CD4-positive, alpha-beta memory T cell (primary cell): ENCODE results near the gene ZNF385C. TPM values are rescaled to one million over a fixed set of nuclear protein-coding genes. Genes with fewer than 3 reads are reported as not detected.

Source experiments
- CTCF ChIA-PET: fragments of 350-600 bp; sonication (Branson Sonifier 250); formaldehyde crosslinking; loops from one replicate; lab custom pipeline; 2021; ENCODE audit warnings: inconsistent platforms; ENCODE audit not compliant: partially characterized antibody; lab: Charles Lee
- POLR2A ChIA-PET: fragments of 350-600 bp; sonication (Branson Sonifier 250); formaldehyde crosslinking; loops from one replicate; lab custom pipeline; 2021; ENCODE audit not compliant: partially characterized antibody; lab: Charles Lee
- DNase-seq, 5 donors: peaks; one replicate each; pipeline versions ENCODE4 v3.0.0 to v3.0.0-alpha.2; 2020 to 2022; ENCODE audit warnings: mixed read lengths in 1 of 5
- H3K27ac ChIP-seq: one replicate; pipeline ENCODE4 v1.7.0; 2013; ENCODE audit warnings: low read depth, low read length
- H3K27me3 ChIP-seq: 2 replicates; pipeline ENCODE4 v1.7.0; 2013; ENCODE audit warnings: mild to moderate bottlenecking, low read length, moderate library complexity; ENCODE audit not compliant: insufficient read depth
- H3K36me3 ChIP-seq: 2 replicates; pipeline ENCODE4 v1.7.0; 2013; ENCODE audit warnings: mild to moderate bottlenecking, low read length, moderate library complexity; ENCODE audit not compliant: insufficient read depth
- H3K4me1 ChIP-seq: 2 replicates; pipeline ENCODE4 v1.7.0; 2013; ENCODE audit warnings: mild to moderate bottlenecking, low read length, moderate library complexity; ENCODE audit not compliant: insufficient read depth
- H3K4me3 ChIP-seq, 2 donors: one replicate each; pipeline ENCODE4 v1.7.0; 2013; ENCODE audit warnings: low read length in 2 of 2, mild to moderate bottlenecking in 1 of 2
- H3K9me3 ChIP-seq, 2 donors: one replicate each; pipeline ENCODE4 v1.7.0; 2013; ENCODE audit warnings: low read length in 2 of 2, control low read depth in 1 of 2; ENCODE audit not compliant: control insufficient read depth in 1 of 2
- H3K27ac Mint-ChIP-seq, 7 donors: one replicate each; pipeline ENCODE4 v1.8.0; 2020 to 2021; ENCODE audit warnings: mixed read lengths in 7 of 7, mild to moderate bottlenecking in 6 of 7, inconsistent platforms in 3 of 7, moderate library complexity in 3 of 7
- H3K27me3 Mint-ChIP-seq, 2 donors: one replicate each; pipeline ENCODE4 v1.8.0; 2020 to 2021; ENCODE audit warnings: mixed read lengths in 2 of 2
- H3K36me3 Mint-ChIP-seq, 2 donors: one replicate each; pipeline ENCODE4 v1.8.0; 2020 to 2021; ENCODE audit warnings: mixed read lengths in 2 of 2, inconsistent platforms in 1 of 2, mild to moderate bottlenecking in 1 of 2
- H3K4me1 Mint-ChIP-seq, 4 donors: one replicate each; pipeline ENCODE4 v1.8.0; 2020 to 2021; ENCODE audit warnings: mixed read lengths in 4 of 4, mild to moderate bottlenecking in 1 of 4
- H3K4me3 Mint-ChIP-seq, 8 donors: one replicate each; pipeline ENCODE4 v1.8.0; 2020 to 2021; ENCODE audit warnings: mixed read lengths in 8 of 8, mild to moderate bottlenecking in 7 of 8, moderate library complexity in 6 of 8, inconsistent platforms in 3 of 8
- H3K9me3 Mint-ChIP-seq, 8 donors: one replicate each; pipeline ENCODE4 v1.8.0; 2020 to 2021; ENCODE audit warnings: mixed read lengths in 8 of 8, mild to moderate bottlenecking in 5 of 8, inconsistent platforms in 3 of 8, moderate library complexity in 1 of 8
- intact Hi-C: fragments of 100-400 bp; cut with micrococcal nuclease; formaldehyde crosslinking; loops from one replicate; pipeline ENCODE4 v1.15.1; 2023
- polyA plus RNA-seq, 2 donors: library from polyadenylated mRNA; unstranded; fragments of 300-500 nt; fragmentation: Illumina TruSeq; gene quantifications; one replicate each; pipeline ENCODE4 v1.2.3, GENCODE V29; 2021
- total RNA-seq, 2 experiments: library from RNA; stranded (reverse); gene quantifications; one replicate each; pipeline ENCODE4 v1.2.3, GENCODE V29; 2021

The ZNF385C gene
- total and polyA plus RNA-seq, 4 experiments from 2014 or later = 0.36 TPM; not detected in 3

- Histone ChIP-seq H3K4me3 (no peak overlapping the region), H3K36me3 (no peaks in the 10 kb centered on the region), H3K9me3 (no peaks in the 10 kb centered on the region), H3K4me1 (peaks cover 10% of the 10 kb centered on the region), H3K27ac (no peak overlapping the region), H3K27me3 (no peaks in the 10 kb centered on the region)
- H3K27me3 Mint-ChIP-seq = peaks cover 5 to 9% of the 10 kb centered on the region in 2 donors
- CTCF ChIA-PET = interaction anchor here (0.8 to 5.3 kb wide), 26 partner anchors 9 to 328 kb away, joined by 3 to 124 read pairs (median 5); partner anchors contain the start of genes DHX58, DNAJC7, GHDC and KAT2A
- H3K4me3 Mint-ChIP-seq = no peak overlapping the region
- POLR2A ChIA-PET = interaction anchor here (1.5 kb wide), 1 partner anchor 46 kb away, joined by 4 read pairs; no protein-coding TSS in a partner anchor
- intact Hi-C loops = no loop called here
- peak overlapping the region in 1 of 7 donors; percentile 53 for H3K27ac Mint-ChIP-seq
- H3K4me1 Mint-ChIP-seq = peaks cover 0 to 7% (median 4%) of the 10 kb centered on the region in 4 donors
- H3K36me3 Mint-ChIP-seq = no peaks in the 10 kb centered on the region
- no peak for DNase-seq
- H3K9me3 Mint-ChIP-seq = no peaks in the 10 kb centered on the region
These were observed 33.1 kb downstream of the ZNF385C start for GRCh38 chr17:42065201-42065600.

GRCh38 chr17:42062681-42063080 lies 35.6 kb downstream of the ZNF385C start:
- no peak overlapping the region for H3K27ac Mint-ChIP-seq
- peaks cover 10% of the 10 kb centered on the region for H3K4me1 ChIP-seq

GRCh38 chr17:42061646-42062487 lies 36.4 kb downstream of the ZNF385C start:
- peaks cover 0 to 7% (median 4%) of the 10 kb centered on the region in 4 donors for H3K4me1 Mint-ChIP-seq
- H3K4me3 Mint-ChIP-seq = no peak overlapping the region
- H3K27ac Mint-ChIP-seq = no peak overlapping the region
- Histone ChIP-seq H3K27ac (no peak overlapping the region), H3K4me1 (peaks cover 4% of the 10 kb centered on the region), H3K9me3 (no peaks in the 10 kb centered on the region), H3K36me3 (no peaks in the 10 kb centered on the region), H3K4me3 (no peak overlapping the region), H3K27me3 (no peaks in the 10 kb centered on the region)
- H3K9me3 Mint-ChIP-seq = no peaks in the 10 kb centered on the region
- H3K27me3 Mint-ChIP-seq = peaks cover 2 to 8% of the 10 kb centered on the region in 2 donors
- POLR2A ChIA-PET = no interaction called here
- intact Hi-C loops = no loop called here
- DNase-seq = no peak
- H3K36me3 Mint-ChIP-seq = no peaks in the 10 kb centered on the region
- CTCF ChIA-PET = interaction anchor here (0.8 kb wide), 1 partner anchor 99 kb away, joined by 3 read pairs; no protein-coding TSS in a partner anchor

More at GRCh38 chr17:42062681-42063080, 35.6 kb downstream of the ZNF385C start:
- H3K36me3 Mint-ChIP-seq = no peaks in the 10 kb centered on the region
- H3K27me3 ChIP-seq = no peaks in the 10 kb centered on the region
- H3K9me3 Mint-ChIP-seq = no peaks in the 10 kb centered on the region
- ChIA-PET CTCF (interaction anchor here (0.8 to 1.5 kb wide), 4 partner anchors 21 to 100 kb away, joined by 3 read pairs; no protein-coding TSS in a partner anchor), POLR2A (no interaction called here)
- DNase-seq = no peak
- intact Hi-C loops = loop anchor here (1.0 kb wide), 2 partner anchors 37 to 99 kb away; no protein-coding TSS in a partner anchor
- no peak overlapping the region for H3K4me3 ChIP-seq
- no peak overlapping the region for H3K27ac ChIP-seq
- peaks cover 0 to 7% (median 4%) of the 10 kb centered on the region in 4 donors for H3K4me1 Mint-ChIP-seq
- H3K9me3 ChIP-seq = no peaks in the 10 kb centered on the region
- H3K27me3 Mint-ChIP-seq = peaks cover 2 to 12% of the 10 kb centered on the region in 2 donors
- no peaks in the 10 kb centered on the region for H3K36me3 ChIP-seq
- H3K4me3 Mint-ChIP-seq = no peak overlapping the region

GRCh38 chr17:42060231-42060630 lies 38.0 kb downstream of the ZNF385C start:
- Mint-ChIP-seq H3K4me3 (no peak overlapping the region), H3K4me1 (peaks cover 0 to 7% (median 4%) of the 10 kb centered on the region in 4 donors), H3K36me3 (no peaks in the 10 kb centered on the region), H3K9me3 (no peaks in the 10 kb centered on the region), H3K27me3 (peaks cover 5 to 12% of the 10 kb centered on the region in 2 donors), H3K27ac (peak overlapping the region in 1 of 7 donors; percentile 76)
- no peaks in the 10 kb centered on the region for H3K36me3 ChIP-seq
- no peak overlapping the region for H3K27ac ChIP-seq
- no peak for DNase-seq
- no peak overlapping the region for H3K4me3 ChIP-seq
- H3K4me1 ChIP-seq = peaks cover 4% of the 10 kb centered on the region
- H3K27me3 ChIP-seq = no peaks in the 10 kb centered on the region
- H3K9me3 ChIP-seq = no peaks in the 10 kb centered on the region
- ChIA-PET CTCF (interaction anchor here (1.2 kb wide), 1 partner anchor 34 kb away, joined by 3 read pairs; no protein-coding TSS in a partner anchor), POLR2A (no interaction called here)
- intact Hi-C loops = no loop called here

- no peak overlapping the region for H3K27ac ChIP-seq
- no peak overlapping the region for H3K27ac Mint-ChIP-seq
- no peaks in the 10 kb centered on the region for H3K9me3 Mint-ChIP-seq
- POLR2A ChIA-PET = no interaction called here
- no peaks in the 10 kb centered on the region for H3K9me3 ChIP-seq
- peaks cover 5 to 16% of the 10 kb centered on the region in 2 donors for H3K27me3 Mint-ChIP-seq
- no peaks in the 10 kb centered on the region for H3K36me3 Mint-ChIP-seq
- intact Hi-C loops = no loop called here
- H3K36me3 ChIP-seq = no peaks in the 10 kb centered on the region
- no peak overlapping the region for H3K4me3 Mint-ChIP-seq
- CTCF ChIA-PET = interaction anchor here (1.2 kb wide), 1 partner anchor 34 kb away, joined by 3 read pairs; no protein-coding TSS in a partner anchor
- H3K4me1 Mint-ChIP-seq = peaks cover 0 to 7% (median 4%) of the 10 kb centered on the region in 4 donors
- peaks cover 4% of the 10 kb centered on the region for H3K4me1 ChIP-seq
- H3K4me3 ChIP-seq = no peak overlapping the region
- no peak for DNase-seq
- H3K27me3 ChIP-seq = no peaks in the 10 kb centered on the region
These were observed 38.5 kb downstream of the ZNF385C start for GRCh38 chr17:42059815-42060214.

GRCh38 chr17:42058063-42058462 lies 40.2 kb downstream of the ZNF385C start:
- H3K27me3 Mint-ChIP-seq = peaks cover 11 to 20% of the 10 kb centered on the region in 2 donors
- ChIA-PET POLR2A (no interaction called here), CTCF (interaction anchor here (0.9 kb wide), 1 partner anchor 9 kb away, joined by 3 read pairs; no protein-coding TSS in a partner anchor)
- Histone ChIP-seq H3K4me1 (no peaks in the 10 kb centered on the region), H3K27me3 (no peaks in the 10 kb centered on the region), H3K27ac (no peak overlapping the region), H3K9me3 (no peaks in the 10 kb centered on the region), H3K36me3 (no peaks in the 10 kb centered on the region), H3K4me3 (no peak overlapping the region)
- no peaks in the 10 kb centered on the region for H3K4me1 Mint-ChIP-seq
- H3K4me3 Mint-ChIP-seq = no peak overlapping the region
- DNase-seq = no peak
- H3K9me3 Mint-ChIP-seq = no peaks in the 10 kb centered on the region
- H3K27ac Mint-ChIP-seq = no peak overlapping the region
- no peaks in the 10 kb centered on the region for H3K36me3 Mint-ChIP-seq
- intact Hi-C loops = no loop called here

GRCh38 chr17:42056635-42057034 lies 41.6 kb downstream of the ZNF385C start:
- Mint-ChIP-seq H3K36me3 (no peaks in the 10 kb centered on the region), H3K27ac (no peak overlapping the region), H3K4me3 (no peak overlapping the region), H3K9me3 (no peaks in the 10 kb centered on the region), H3K27me3 (peaks cover 15 to 31% of the 10 kb centered on the region in 2 donors), H3K4me1 (peaks cover 0 to 2% (median 0%) of the 10 kb centered on the region in 4 donors)
- ChIA-PET POLR2A (no interaction called here), CTCF (interaction anchor here (3.4 kb wide), 1 partner anchor 10 kb away, joined by 13 read pairs; no protein-coding TSS in a partner anchor)
- Histone ChIP-seq H3K27ac (no peak overlapping the region), H3K9me3 (no peaks in the 10 kb centered on the region), H3K36me3 (no peaks in the 10 kb centered on the region), H3K27me3 (no peaks in the 10 kb centered on the region), H3K4me3 (no peak overlapping the region), H3K4me1 (no peaks in the 10 kb centered on the region)
- intact Hi-C loops = no loop called here
- DNase-seq = no peak
